GM12878 (cell line): ENCODE measurements around the gene CLCNKA. TPM values are rescaled to one million over a fixed set of nuclear protein-coding genes. Genes with fewer than 3 reads are reported as not detected.

Experiments used
- BMI1 ChIP-seq: fragments of 450-650 bp; IDR thresholded peaks from 2 replicates; pipeline ENCODE4 v1.6.1; 2016; ENCODE audit warnings: mild to moderate bottlenecking, moderate library complexity, borderline replicate concordance
- BRCA1 ChIP-seq: IDR thresholded peaks from 2 replicates; pipeline ENCODE4 v1.6.1; 2011; ENCODE audit warnings: low read depth, low read length, improper control_type of control experiment
- IRF4 ChIP-seq: IDR thresholded peaks from 2 replicates; pipeline ENCODE4 v1.6.1; 2011; ENCODE audit warnings: low read depth, low read length
- NR2F1 ChIP-seq: fragments of 450-650 bp; conservative IDR thresholded peaks from 2 replicates; pipeline ENCODE4 v1.6.1; 2017; ENCODE audit warnings: mild to moderate bottlenecking
- polyA plus RNA-seq, 11 experiments: library from polyadenylated mRNA; depleted of rRNA in 4 of 11; unstranded in 6 of 11; stranded (reverse) in 5 of 11; fragments of >200 nt; fragmentation: Nextera tagmentation in 4 of 11; fragmentation: Illumina TruSeq in 1 of 11; extraction: Ambion mirVana in 4 of 11; extraction: Trizol in 1 of 11; gene quantifications; 1 replicate in 1 of 11; 2 replicates in 10 of 11; pipeline versions ENCODE4 v1.2.1 to v1.2.3, GENCODE V29; 2011 to 2016; ENCODE audit warnings: inconsistent platforms in 2 of 11, missing spikeins in 2 of 11, low read depth in 1 of 11
- total RNA-seq, 4 experiments: library from RNA; depleted of rRNA in 3 of 4; stranded (reverse); fragments of >200 nt in 3 of 4; fragmentation: Illumina TruSeq in 1 of 4; extraction: Trizol in 1 of 4; gene quantifications; 2 replicates each; pipeline versions ENCODE4 v1.2.1 to v1.2.3, GENCODE V29; 2013 to 2021
- TF ChIP-seq, protein P1 (sequence below): fragments of 450-650 bp; formaldehyde crosslinking; IDR thresholded peaks from 2 replicates; pipeline ENCODE4 v1.4.0; 2022; ENCODE audit warnings: mild to moderate bottlenecking, moderate library complexity
- TF ChIP-seq, protein P2 (sequence below): IDR thresholded peaks from 2 replicates; pipeline ENCODE4 v1.6.1; 2012; ENCODE audit warnings: low read length, inconsistent platforms
- TF ChIP-seq, protein P3 (sequence below): IDR thresholded peaks from 2 replicates; pipeline ENCODE4 v1.6.1; 2011; ENCODE audit warnings: low read depth, mild to moderate bottlenecking, low read length, moderate library complexity, borderline replicate concordance; ENCODE audit errors: extremely low read depth

Gene CLCNKA
- total and polyA plus RNA-seq, 10 of the 15 experiments (the other 5 are each of a cell fraction or from before 2014, with no cell fraction given): 0.02 to 0.15 (median 0.08) TPM; not detected in 6

DNA sequence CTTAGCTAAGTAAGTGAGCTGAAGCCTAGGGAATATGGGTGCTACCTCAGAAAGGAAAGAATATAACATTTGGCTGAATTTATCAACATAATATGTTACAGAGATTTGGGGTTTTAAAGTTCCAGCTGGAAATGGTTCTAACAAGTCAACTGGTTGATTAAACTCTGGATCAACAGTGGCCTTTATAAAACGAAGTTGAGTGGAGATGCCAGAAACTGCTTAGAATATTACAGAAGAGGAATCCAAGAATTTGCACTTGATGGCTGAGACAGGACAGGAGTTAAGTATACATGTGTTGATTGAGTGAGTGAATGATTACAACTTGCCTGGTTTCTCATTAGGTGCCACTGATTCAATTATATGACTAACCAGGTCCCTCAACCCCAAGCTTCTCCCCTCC, 38.6 kb upstream of the CLCNKA start (continued):
- TF ChIP-seq, protein P1, sequence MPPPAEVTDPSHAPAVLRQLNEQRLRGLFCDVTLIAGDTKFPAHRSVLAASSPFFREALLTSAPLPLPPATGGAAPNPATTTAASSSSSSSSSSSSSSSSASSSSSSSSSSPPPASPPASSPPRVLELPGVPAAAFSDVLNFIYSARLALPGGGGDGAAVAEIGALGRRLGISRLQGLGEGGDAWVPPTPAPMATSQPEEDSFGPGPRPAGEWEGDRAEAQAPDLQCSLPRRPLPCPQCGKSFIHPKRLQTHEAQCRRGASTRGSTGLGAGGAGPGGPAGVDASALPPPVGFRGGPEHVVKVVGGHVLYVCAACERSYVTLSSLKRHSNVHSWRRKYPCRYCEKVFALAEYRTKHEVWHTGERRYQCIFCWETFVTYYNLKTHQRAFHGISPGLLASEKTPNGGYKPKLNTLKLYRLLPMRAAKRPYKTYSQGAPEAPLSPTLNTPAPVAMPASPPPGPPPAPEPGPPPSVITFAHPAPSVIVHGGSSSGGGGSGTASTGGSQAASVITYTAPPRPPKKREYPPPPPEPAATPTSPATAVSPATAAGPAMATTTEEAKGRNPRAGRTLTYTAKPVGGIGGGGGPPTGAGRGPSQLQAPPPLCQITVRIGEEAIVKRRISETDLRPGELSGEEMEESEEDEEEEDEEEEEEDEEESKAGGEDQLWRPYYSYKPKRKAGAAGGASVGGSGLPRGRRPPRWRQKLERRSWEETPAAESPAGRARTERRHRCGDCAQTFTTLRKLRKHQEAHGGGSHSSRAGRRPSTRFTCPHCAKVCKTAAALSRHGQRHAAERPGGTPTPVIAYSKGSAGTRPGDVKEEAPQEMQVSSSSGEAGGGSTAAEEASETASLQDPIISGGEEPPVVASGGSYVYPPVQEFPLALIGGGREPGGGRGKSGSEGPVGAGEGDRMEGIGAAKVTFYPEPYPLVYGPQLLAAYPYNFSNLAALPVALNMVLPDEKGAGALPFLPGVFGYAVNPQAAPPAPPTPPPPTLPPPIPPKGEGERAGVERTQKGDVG: no peak
- TF ChIP-seq NR2F1 (no peak), BMI1 (no peak), IRF4 (no peak), BRCA1 (no peak)
- TF ChIP-seq, protein P2, sequence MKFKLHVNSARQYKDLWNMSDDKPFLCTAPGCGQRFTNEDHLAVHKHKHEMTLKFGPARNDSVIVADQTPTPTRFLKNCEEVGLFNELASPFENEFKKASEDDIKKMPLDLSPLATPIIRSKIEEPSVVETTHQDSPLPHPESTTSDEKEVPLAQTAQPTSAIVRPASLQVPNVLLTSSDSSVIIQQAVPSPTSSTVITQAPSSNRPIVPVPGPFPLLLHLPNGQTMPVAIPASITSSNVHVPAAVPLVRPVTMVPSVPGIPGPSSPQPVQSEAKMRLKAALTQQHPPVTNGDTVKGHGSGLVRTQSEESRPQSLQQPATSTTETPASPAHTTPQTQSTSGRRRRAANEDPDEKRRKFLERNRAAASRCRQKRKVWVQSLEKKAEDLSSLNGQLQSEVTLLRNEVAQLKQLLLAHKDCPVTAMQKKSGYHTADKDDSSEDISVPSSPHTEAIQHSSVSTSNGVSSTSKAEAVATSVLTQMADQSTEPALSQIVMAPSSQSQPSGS: no peak
- TF ChIP-seq, protein P3, sequence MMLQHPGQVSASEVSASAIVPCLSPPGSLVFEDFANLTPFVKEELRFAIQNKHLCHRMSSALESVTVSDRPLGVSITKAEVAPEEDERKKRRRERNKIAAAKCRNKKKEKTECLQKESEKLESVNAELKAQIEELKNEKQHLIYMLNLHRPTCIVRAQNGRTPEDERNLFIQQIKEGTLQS: no peak
